ENCODE results near the gene IQGAP3. TPM values are rescaled to one million over a fixed set of nuclear protein-coding genes. Genes with fewer than 3 reads are reported as not detected.

Gene IQGAP3
- total RNA-seq, 1 donor from 2014 or later, result 3.7 TPM

- no peaks in the 10 kb centered on the region for H3K9me3 ChIP-seq (ENCODE audit: control insufficient read depth in 3 of 3, low read length in 3 of 3)
- H3K4me1 ChIP-seq (ENCODE audit: control insufficient read depth in 3 of 3, insufficient read depth in 3 of 3, low read length in 3 of 3), result peaks cover 0 to 11% (median 4%) of the 10 kb centered on the region in 3 donors
- H3K27ac ChIP-seq (ENCODE audit: low read depth, low read length), result no peak overlapping the region
- no peak overlapping the region for H3K4me3 ChIP-seq (ENCODE audit: low read length in 3 of 3)
- H3K36me3 ChIP-seq (ENCODE audit: control insufficient read depth in 3 of 3, insufficient read depth in 3 of 3, low read length in 3 of 3), result no peaks in the 10 kb centered on the region
- H3K27me3 ChIP-seq (ENCODE audit: control insufficient read depth in 3 of 3, insufficient read depth in 3 of 3, low read length in 3 of 3), result no peaks in the 10 kb centered on the region
- H3K9ac ChIP-seq (ENCODE audit: low read depth in 1 of 3, low read length in 3 of 3), result no peak overlapping the region
These were observed 38.7 kb downstream of the IQGAP3 start for GRCh38 chr1:156533568-156534220.

- no peak overlapping the region for H3K9ac ChIP-seq (ENCODE audit: low read depth in 1 of 3, low read length in 3 of 3)
- H3K36me3 ChIP-seq (ENCODE audit: control insufficient read depth in 3 of 3, insufficient read depth in 3 of 3, low read length in 3 of 3), result no peaks in the 10 kb centered on the region
These were observed 40.0 kb downstream of the IQGAP3 start for GRCh38 chr1:156532374-156532773.

GRCh38 chr1:156530006-156530405, 42.4 kb downstream of the IQGAP3 start:
- Histone ChIP-seq H3K4me1 (ENCODE audit: control insufficient read depth in 3 of 3, insufficient read depth in 3 of 3, low read length in 3 of 3) (peaks cover 3 to 11% (median 6%) of the 10 kb centered on the region in 3 donors), H3K36me3 (ENCODE audit: control insufficient read depth in 3 of 3, insufficient read depth in 3 of 3, low read length in 3 of 3) (no peaks in the 10 kb centered on the region), H3K27me3 (ENCODE audit: control insufficient read depth in 3 of 3, insufficient read depth in 3 of 3, low read length in 3 of 3) (no peaks in the 10 kb centered on the region), H3K4me3 (ENCODE audit: low read length in 3 of 3) (no peak overlapping the region), H3K9ac (ENCODE audit: low read depth in 1 of 3, low read length in 3 of 3) (no peak overlapping the region), H3K27ac (ENCODE audit: low read depth, low read length) (no peak overlapping the region), H3K9me3 (ENCODE audit: control insufficient read depth in 3 of 3, low read length in 3 of 3) (no peaks in the 10 kb centered on the region)

More at GRCh38 chr1:156532374-156532773, 40.0 kb downstream of the IQGAP3 start:
- H3K4me1 ChIP-seq (ENCODE audit: control insufficient read depth in 3 of 3, insufficient read depth in 3 of 3, low read length in 3 of 3), result peaks cover 0 to 11% (median 4%) of the 10 kb centered on the region in 3 donors
- no peak overlapping the region for H3K4me3 ChIP-seq (ENCODE audit: low read length in 3 of 3)
- no peaks in the 10 kb centered on the region for H3K9me3 ChIP-seq (ENCODE audit: control insufficient read depth in 3 of 3, low read length in 3 of 3)
- H3K27ac ChIP-seq (ENCODE audit: low read depth, low read length), result no peak overlapping the region
- no peaks in the 10 kb centered on the region for H3K27me3 ChIP-seq (ENCODE audit: control insufficient read depth in 3 of 3, insufficient read depth in 3 of 3, low read length in 3 of 3)

GRCh38 chr1:156528875-156529425, 43.4 kb downstream of the IQGAP3 start:
- Histone ChIP-seq H3K9me3 (ENCODE audit: control insufficient read depth in 3 of 3, low read length in 3 of 3) (no peaks in the 10 kb centered on the region), H3K27me3 (ENCODE audit: control insufficient read depth in 3 of 3, insufficient read depth in 3 of 3, low read length in 3 of 3) (no peaks in the 10 kb centered on the region), H3K27ac (ENCODE audit: low read depth, low read length) (no peak overlapping the region), H3K4me3 (ENCODE audit: low read length in 3 of 3) (no peak overlapping the region), H3K9ac (ENCODE audit: low read depth in 1 of 3, low read length in 3 of 3) (no peak overlapping the region), H3K36me3 (ENCODE audit: control insufficient read depth in 3 of 3, insufficient read depth in 3 of 3, low read length in 3 of 3) (no peaks in the 10 kb centered on the region), H3K4me1 (ENCODE audit: control insufficient read depth in 3 of 3, insufficient read depth in 3 of 3, low read length in 3 of 3) (peaks cover 4 to 11% (median 6%) of the 10 kb centered on the region in 3 donors)

- H3K4me3 ChIP-seq (ENCODE audit: low read length in 3 of 3), result no peak overlapping the region
- H3K9me3 ChIP-seq (ENCODE audit: control insufficient read depth in 3 of 3, low read length in 3 of 3), result no peaks in the 10 kb centered on the region
- no peaks in the 10 kb centered on the region for H3K27me3 ChIP-seq (ENCODE audit: control insufficient read depth in 3 of 3, insufficient read depth in 3 of 3, low read length in 3 of 3)
- H3K27ac ChIP-seq (ENCODE audit: low read depth, low read length), result no peak overlapping the region
- H3K36me3 ChIP-seq (ENCODE audit: control insufficient read depth in 3 of 3, insufficient read depth in 3 of 3, low read length in 3 of 3), result no peaks in the 10 kb centered on the region
- H3K4me1 ChIP-seq (ENCODE audit: control insufficient read depth in 3 of 3, insufficient read depth in 3 of 3, low read length in 3 of 3), result peaks cover 4 to 10% (median 6%) of the 10 kb centered on the region in 3 donors
- H3K9ac ChIP-seq (ENCODE audit: low read depth in 1 of 3, low read length in 3 of 3), result no peak overlapping the region
These were observed 44.1 kb downstream of the IQGAP3 start for GRCh38 chr1:156528231-156528630.

- H3K4me3 ChIP-seq (ENCODE audit: low read length in 3 of 3), result no peak overlapping the region
- no peaks in the 10 kb centered on the region for H3K27me3 ChIP-seq (ENCODE audit: control insufficient read depth in 3 of 3, insufficient read depth in 3 of 3, low read length in 3 of 3)
- H3K9me3 ChIP-seq (ENCODE audit: control insufficient read depth in 3 of 3, low read length in 3 of 3), result no peaks in the 10 kb centered on the region
- no peak overlapping the region for H3K27ac ChIP-seq (ENCODE audit: low read depth, low read length)
- no peak overlapping the region for H3K9ac ChIP-seq (ENCODE audit: low read depth in 1 of 3, low read length in 3 of 3)
- H3K36me3 ChIP-seq (ENCODE audit: control insufficient read depth in 3 of 3, insufficient read depth in 3 of 3, low read length in 3 of 3), result no peaks in the 10 kb centered on the region
- H3K4me1 ChIP-seq (ENCODE audit: control insufficient read depth in 3 of 3, insufficient read depth in 3 of 3, low read length in 3 of 3), result peaks cover 2 to 4% (median 4%) of the 10 kb centered on the region in 3 donors
These were observed 44.8 kb downstream of the IQGAP3 start for GRCh38 chr1:156527584-156527983.

GRCh38 chr1:156525856-156526489, 46.4 kb downstream of the IQGAP3 start:
- H3K9me3 ChIP-seq (ENCODE audit: control insufficient read depth in 3 of 3, low read length in 3 of 3), result no peaks in the 10 kb centered on the region
- H3K27ac ChIP-seq (ENCODE audit: low read depth, low read length), result no peak overlapping the region
- H3K27me3 ChIP-seq (ENCODE audit: control insufficient read depth in 3 of 3, insufficient read depth in 3 of 3, low read length in 3 of 3), result no peaks in the 10 kb centered on the region
- H3K4me1 ChIP-seq (ENCODE audit: control insufficient read depth in 3 of 3, insufficient read depth in 3 of 3, low read length in 3 of 3), result peaks cover 0 to 4% (median 2%) of the 10 kb centered on the region in 3 donors
- no peak overlapping the region for H3K9ac ChIP-seq (ENCODE audit: low read depth in 1 of 3, low read length in 3 of 3)
- H3K4me3 ChIP-seq (ENCODE audit: low read length in 3 of 3), result no peak overlapping the region
- no peaks in the 10 kb centered on the region for H3K36me3 ChIP-seq (ENCODE audit: control insufficient read depth in 3 of 3, insufficient read depth in 3 of 3, low read length in 3 of 3)

- Histone ChIP-seq H3K9me3 (ENCODE audit: control insufficient read depth in 3 of 3, low read length in 3 of 3) (no peaks in the 10 kb centered on the region), H3K4me3 (ENCODE audit: low read length in 3 of 3) (no peak overlapping the region), H3K9ac (ENCODE audit: low read depth in 1 of 3, low read length in 3 of 3) (no peak overlapping the region), H3K27ac (ENCODE audit: low read depth, low read length) (no peak overlapping the region), H3K36me3 (ENCODE audit: control insufficient read depth in 3 of 3, insufficient read depth in 3 of 3, low read length in 3 of 3) (no peaks in the 10 kb centered on the region), H3K4me1 (ENCODE audit: control insufficient read depth in 3 of 3, insufficient read depth in 3 of 3, low read length in 3 of 3) (peaks cover 0 to 4% (median 2%) of the 10 kb centered on the region in 3 donors), H3K27me3 (ENCODE audit: control insufficient read depth in 3 of 3, insufficient read depth in 3 of 3, low read length in 3 of 3) (no peaks in the 10 kb centered on the region)
These were observed 47.3 kb downstream of the IQGAP3 start for GRCh38 chr1:156525071-156525501.

GRCh38 chr1:156524481-156524869, 47.9 kb downstream of the IQGAP3 start:
- Histone ChIP-seq H3K36me3 (ENCODE audit: control insufficient read depth in 3 of 3, insufficient read depth in 3 of 3, low read length in 3 of 3) (no peaks in the 10 kb centered on the region), H3K27ac (ENCODE audit: low read depth, low read length) (no peak overlapping the region), H3K4me3 (ENCODE audit: low read length in 3 of 3) (no peak overlapping the region), H3K27me3 (ENCODE audit: control insufficient read depth in 3 of 3, insufficient read depth in 3 of 3, low read length in 3 of 3) (no peaks in the 10 kb centered on the region), H3K9me3 (ENCODE audit: control insufficient read depth in 3 of 3, low read length in 3 of 3) (no peaks in the 10 kb centered on the region), H3K4me1 (ENCODE audit: control insufficient read depth in 3 of 3, insufficient read depth in 3 of 3, low read length in 3 of 3) (peaks cover 0 to 4% (median 2%) of the 10 kb centered on the region in 3 donors), H3K9ac (ENCODE audit: low read depth in 1 of 3, low read length in 3 of 3) (no peak overlapping the region)

GRCh38 chr1:156523801-156524480, 48.4 kb downstream of the IQGAP3 start:
- H3K9me3 ChIP-seq (ENCODE audit: control insufficient read depth in 3 of 3, low read length in 3 of 3), result no peaks in the 10 kb centered on the region

More at GRCh38 chr1:156523801-156524480, 48.4 kb downstream of the IQGAP3 start:
- Histone ChIP-seq H3K27ac (ENCODE audit: low read depth, low read length) (no peak overlapping the region), H3K9ac (ENCODE audit: low read depth in 1 of 3, low read length in 3 of 3) (no peak overlapping the region), H3K4me3 (ENCODE audit: low read length in 3 of 3) (no peak overlapping the region), H3K27me3 (ENCODE audit: control insufficient read depth in 3 of 3, insufficient read depth in 3 of 3, low read length in 3 of 3) (no peaks in the 10 kb centered on the region), H3K36me3 (ENCODE audit: control insufficient read depth in 3 of 3, insufficient read depth in 3 of 3, low read length in 3 of 3) (no peaks in the 10 kb centered on the region), H3K4me1 (ENCODE audit: control insufficient read depth in 3 of 3, insufficient read depth in 3 of 3, low read length in 3 of 3) (peaks cover 0 to 4% (median 2%) of the 10 kb centered on the region in 3 donors)

Data from skeletal muscle tissue (tissue), 4 donors.